ENCODE data around the gene AFDN. TPM values are rescaled to one million over a fixed set of nuclear protein-coding genes. Genes with fewer than 3 reads are reported as not detected.

AFDN gene
- total and polyA plus RNA-seq, 2 experiments from 2014 or later: 66.9 to 200 TPM

DNA sequence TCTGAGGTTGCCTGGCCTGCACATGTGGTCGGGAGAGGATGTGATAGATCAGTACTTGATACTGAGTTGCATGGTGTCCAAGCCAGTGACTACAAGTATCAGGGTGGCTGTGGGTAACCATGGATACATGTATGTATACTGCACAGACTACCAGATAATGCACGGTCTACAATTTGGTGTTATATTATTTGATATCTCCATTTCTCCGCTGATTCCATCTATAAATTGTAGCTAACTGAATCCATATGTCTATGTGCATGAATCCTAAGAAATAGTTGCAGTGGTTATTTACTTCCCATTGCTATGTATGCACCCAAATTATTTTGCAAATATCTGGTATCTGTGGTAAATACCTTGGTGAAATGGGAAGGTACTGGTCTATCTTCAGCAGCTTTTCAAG lies 87.0 kb downstream of the AFDN start:
- no peak overlapping the region for H3K4me3 ChIP-seq
- H3K4me2 ChIP-seq: no peak overlapping the region
- Mint-ChIP-seq H3K9me3 (no peaks in the 10 kb centered on the region), H3K36me3 (ENCODE audit: low read depth) (peaks cover 49% of the 10 kb centered on the region), H3K27me3 (ENCODE audit: insufficient read depth, low read depth, poor library complexity) (no peaks in the 10 kb centered on the region), H3K4me1 (no peaks in the 10 kb centered on the region), H3K27ac (no peak overlapping the region), H3K4me3 (no peak overlapping the region)
- no peak for ATAC-seq
- H3K9me2 ChIP-seq (ENCODE audit: insufficient read depth): no peaks in the 10 kb centered on the region
- no peak for TF ChIP-seq NANOG (IDR thresholded peaks at IDR 0.05; ENCODE audit: borderline replicate concordance)
- TF ChIP-seq ZNF331 (CRISPR knock-in tag; IDR thresholded peaks at IDR 0.05; ENCODE audit: low read depth): no peak
- TF ChIP-seq EZH2 (IDR thresholded peaks at IDR 0.05; ENCODE audit: low read depth, unreplicated experiment): no peak
- TF ChIP-seq EZH2phosphoT487 (IDR thresholded peaks at IDR 0.05; ENCODE audit: unreplicated experiment): no peak
- TF ChIP-seq, protein P1, sequence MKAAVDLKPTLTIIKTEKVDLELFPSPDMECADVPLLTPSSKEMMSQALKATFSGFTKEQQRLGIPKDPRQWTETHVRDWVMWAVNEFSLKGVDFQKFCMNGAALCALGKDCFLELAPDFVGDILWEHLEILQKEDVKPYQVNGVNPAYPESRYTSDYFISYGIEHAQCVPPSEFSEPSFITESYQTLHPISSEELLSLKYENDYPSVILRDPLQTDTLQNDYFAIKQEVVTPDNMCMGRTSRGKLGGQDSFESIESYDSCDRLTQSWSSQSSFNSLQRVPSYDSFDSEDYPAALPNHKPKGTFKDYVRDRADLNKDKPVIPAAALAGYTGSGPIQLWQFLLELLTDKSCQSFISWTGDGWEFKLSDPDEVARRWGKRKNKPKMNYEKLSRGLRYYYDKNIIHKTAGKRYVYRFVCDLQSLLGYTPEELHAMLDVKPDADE (IDR thresholded peaks at IDR 0.05): no peak
- no peak for TF ChIP-seq ZNF114 (CRISPR knock-in tag; IDR thresholded peaks at IDR 0.05)
- TF ChIP-seq ZNF462 (CRISPR knock-in tag; IDR thresholded peaks at IDR 0.05): no peak
- no peak for TF ChIP-seq CTCF (conservative IDR thresholded peaks at IDR 0.05; ENCODE audit: low read depth in 2 of 2)
- no peak overlapping the region for H2AFZ ChIP-seq
- H4K20me1 ChIP-seq (replicated peaks; ENCODE audit: insufficient read depth): no peaks in the 10 kb centered on the region
- no peaks in the 10 kb centered on the region for H3K4me1 ChIP-seq (ENCODE audit: insufficient read depth)
- H3K27me3 ChIP-seq (ENCODE audit: insufficient read depth): no peaks in the 10 kb centered on the region
- no peak for DNase-seq (ENCODE audit: low spot score)
- H3F3A ChIP-seq (replicated peaks; ENCODE audit: low read depth): no peaks in the 10 kb centered on the region
- no peak overlapping the region for H3K27ac ChIP-seq (ENCODE audit: low read depth)
- H3K79me2 ChIP-seq (replicated peaks; ENCODE audit: insufficient read depth): no peaks in the 10 kb centered on the region; the same call in none of the 2 replicates
- H3K36me3 ChIP-seq (ENCODE audit: insufficient read depth): peaks cover 49% of the 10 kb centered on the region
